ENCODE measurements around the gene TSSK2. TPM values are rescaled to one million over a fixed set of nuclear protein-coding genes. Genes with fewer than 3 reads are reported as not detected.

The TSSK2 gene
- total RNA-seq, 1 donor from 2014 or later: not detected

- TF ChIP-seq CTCF (IDR thresholded peaks at IDR 0.05; ENCODE audit: insufficient read depth, low read length, poor library complexity, severe bottlenecking): no peak
- DNase-seq (ENCODE audit: low read depth): no peak
- no peak overlapping the region for H3K4me3 ChIP-seq (ENCODE audit: low read depth, low read length)
- H3K36me3 ChIP-seq (ENCODE audit: control insufficient read depth, insufficient read depth, low read length): no peaks in the 10 kb centered on the region
- no peaks in the 10 kb centered on the region for H3K27me3 ChIP-seq (ENCODE audit: control insufficient read depth, insufficient read depth, low read length)
These were observed 21.7 kb upstream of the TSSK2 start for GRCh38 chr22:19109198-19110063.

GRCh38 chr22:19110064-19110458 is 21.0 kb upstream of the TSSK2 start:
- TF ChIP-seq CTCF (IDR thresholded peaks at IDR 0.05; ENCODE audit: insufficient read depth, low read length, poor library complexity, severe bottlenecking): no peak
- no peak for DNase-seq (ENCODE audit: low read depth)
- H3K27me3 ChIP-seq (ENCODE audit: control insufficient read depth, insufficient read depth, low read length): no peaks in the 10 kb centered on the region
- H3K4me3 ChIP-seq (ENCODE audit: low read depth, low read length): no peak overlapping the region
- H3K36me3 ChIP-seq (ENCODE audit: control insufficient read depth, insufficient read depth, low read length): no peaks in the 10 kb centered on the region

- Histone ChIP-seq H3K36me3 (ENCODE audit: control insufficient read depth, insufficient read depth, low read length) (no peaks in the 10 kb centered on the region), H3K4me3 (ENCODE audit: low read depth, low read length) (no peak overlapping the region), H3K27me3 (ENCODE audit: control insufficient read depth, insufficient read depth, low read length) (no peaks in the 10 kb centered on the region)
- DNase-seq (ENCODE audit: low read depth): no peak
- TF ChIP-seq CTCF (IDR thresholded peaks at IDR 0.05; ENCODE audit: insufficient read depth, low read length, poor library complexity, severe bottlenecking): no peak
These were observed 20.5 kb upstream of the TSSK2 start for GRCh38 chr22:19110646-19111045.

GRCh38 chr22:19111140-19111539 is 20.0 kb upstream of the TSSK2 start:
- no peak for TF ChIP-seq CTCF (IDR thresholded peaks at IDR 0.05; ENCODE audit: insufficient read depth, low read length, poor library complexity, severe bottlenecking)
- DNase-seq (ENCODE audit: low read depth): no peak
- no peaks in the 10 kb centered on the region for H3K27me3 ChIP-seq (ENCODE audit: control insufficient read depth, insufficient read depth, low read length)
- H3K36me3 ChIP-seq (ENCODE audit: control insufficient read depth, insufficient read depth, low read length): no peaks in the 10 kb centered on the region
- H3K4me3 ChIP-seq (ENCODE audit: low read depth, low read length): no peak overlapping the region

GRCh38 chr22:19111584-19111983 is 19.5 kb upstream of the TSSK2 start:
- H3K4me3 ChIP-seq (ENCODE audit: low read depth, low read length): no peak overlapping the region
- no peak for TF ChIP-seq CTCF (IDR thresholded peaks at IDR 0.05; ENCODE audit: insufficient read depth, low read length, poor library complexity, severe bottlenecking)

GRCh38 chr22:19113429-19113828 is 17.7 kb upstream of the TSSK2 start:
- Histone ChIP-seq H3K27me3 (ENCODE audit: control insufficient read depth, insufficient read depth, low read length) (no peaks in the 10 kb centered on the region), H3K4me3 (ENCODE audit: low read depth, low read length) (no peak overlapping the region), H3K36me3 (ENCODE audit: control insufficient read depth, insufficient read depth, low read length) (peaks cover 1% of the 10 kb centered on the region)
- TF ChIP-seq CTCF (IDR thresholded peaks at IDR 0.05; ENCODE audit: insufficient read depth, low read length, poor library complexity, severe bottlenecking): no peak
- no peak for DNase-seq (ENCODE audit: low read depth)

More at GRCh38 chr22:19111584-19111983, 19.5 kb upstream of the TSSK2 start:
- no peak for DNase-seq (ENCODE audit: low read depth)
- H3K36me3 ChIP-seq (ENCODE audit: control insufficient read depth, insufficient read depth, low read length): no peaks in the 10 kb centered on the region
- no peaks in the 10 kb centered on the region for H3K27me3 ChIP-seq (ENCODE audit: control insufficient read depth, insufficient read depth, low read length)
